OCI-LY3 (cell line): Measurements from ENCODE around the gene PRICKLE2.

ENCODE experiments used
- H2AFZ ChIP-seq: fragments of 200-600, 300-600 bp; shearing (Covaris generic); 2 replicates; pipeline ENCODE4 v1.6.0; 2014; ENCODE audit warnings: antibody characterized with exemption, low read depth, low read length
- H3K27ac ChIP-seq: fragments of 200-600, 300-600 bp; sonication (generic); 2 replicates; pipeline ENCODE4 v1.5.1; 2014; ENCODE audit warnings: mild to moderate bottlenecking, low read length, moderate library complexity, mixed read lengths
- H3K27me3 ChIP-seq: fragments of 200-600, 300-600 bp; sonication (generic); 2 replicates; pipeline ENCODE4 v1.6.1; 2014; ENCODE audit warnings: low read depth, low read length, mixed read lengths
- H3K36me3 ChIP-seq: fragments of 200-600, 300-600 bp; sonication (generic); replicated peaks from 2 replicates; pipeline ENCODE3; 2014; ENCODE audit warnings: low read depth, low read length, mixed read lengths
- H3K4me1 ChIP-seq: fragments of 300-600, 200-600 bp; sonication (generic); 2 replicates; pipeline ENCODE4 v1.6.1; 2014; ENCODE audit warnings: low read length, mixed read lengths
- H3K4me2 ChIP-seq: fragments of 200-600, 300-600 bp; sonication (generic); 2 replicates; pipeline ENCODE4 v1.6.1; 2014; ENCODE audit warnings: low read length, mixed read lengths
- H3K4me3 ChIP-seq: fragments of 300-600, 200-600 bp; sonication (generic); 2 replicates; pipeline ENCODE4 v1.5.1; 2014; ENCODE audit warnings: antibody characterized with exemption, mild to moderate bottlenecking, low read length, moderate library complexity
- H3K79me2 ChIP-seq: fragments of 300-600, 200-600 bp; shearing (Covaris generic); 2 replicates; pipeline ENCODE4 v1.6.1; 2014; ENCODE audit warnings: mild to moderate bottlenecking, low read length, mixed read lengths
- H3K9ac ChIP-seq: fragments of 300-600, 200-600 bp; shearing (Covaris generic); 2 replicates; pipeline ENCODE4 v1.6.0; 2014; ENCODE audit warnings: mild to moderate bottlenecking, low read length, moderate library complexity
- H3K9me3 ChIP-seq: fragments of 200-600, 300-600 bp; shearing (Covaris generic); 2 replicates; pipeline ENCODE4 v1.6.1; 2014; ENCODE audit warnings: low read length, mixed read lengths; ENCODE audit not compliant: insufficient read depth
- H4K20me1 ChIP-seq: fragments of 200-600, 300-600 bp; sonication (generic); 2 replicates; pipeline ENCODE4 v1.6.1; 2016; ENCODE audit warnings: low read length, mixed read lengths; ENCODE audit not compliant: insufficient read depth
- EZH2phosphoT487 ChIP-seq: fragments of 200-600 bp; shearing (Covaris generic); IDR thresholded peaks from 2 replicates; pipeline ENCODE4 v1.6.1; 2018; ENCODE audit warnings: antibody characterized with exemption, mixed run types, low read depth
- TF ChIP-seq, protein P1 (sequence below): fragments of 200-600, 300-600 bp; sonication (generic); IDR thresholded peaks from 2 replicates; pipeline ENCODE4 v1.5.1; 2014; ENCODE audit warnings: antibody characterized with exemption, low read length, low read depth

The PRICKLE2 gene

DNA sequence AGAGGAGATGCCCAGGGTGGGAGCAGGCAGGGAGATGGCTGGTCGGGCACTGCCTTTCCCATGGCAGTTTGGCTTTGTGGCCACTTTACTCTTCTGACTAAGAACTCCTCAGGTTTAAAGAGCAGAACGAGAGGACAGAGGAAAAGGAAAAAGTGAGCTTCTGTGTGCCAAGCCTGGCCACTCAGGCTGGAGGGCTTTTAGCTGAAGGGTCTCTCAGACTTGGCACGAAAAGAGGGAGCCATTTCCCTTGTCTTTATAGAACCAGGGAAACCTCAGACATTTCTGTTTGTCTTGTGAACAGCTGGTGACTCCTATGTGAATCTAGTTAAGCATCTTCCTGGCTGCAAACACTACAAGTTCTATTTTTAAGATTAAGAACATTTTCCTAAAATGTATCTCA lies 178.7 kb downstream of the PRICKLE2 start:
- no peaks in the 10 kb centered on the region for H3K36me3 ChIP-seq
- H2AFZ ChIP-seq: no peak overlapping the region
- H3K27me3 ChIP-seq: peaks cover 27% of the 10 kb centered on the region
- TF ChIP-seq, protein P1, sequence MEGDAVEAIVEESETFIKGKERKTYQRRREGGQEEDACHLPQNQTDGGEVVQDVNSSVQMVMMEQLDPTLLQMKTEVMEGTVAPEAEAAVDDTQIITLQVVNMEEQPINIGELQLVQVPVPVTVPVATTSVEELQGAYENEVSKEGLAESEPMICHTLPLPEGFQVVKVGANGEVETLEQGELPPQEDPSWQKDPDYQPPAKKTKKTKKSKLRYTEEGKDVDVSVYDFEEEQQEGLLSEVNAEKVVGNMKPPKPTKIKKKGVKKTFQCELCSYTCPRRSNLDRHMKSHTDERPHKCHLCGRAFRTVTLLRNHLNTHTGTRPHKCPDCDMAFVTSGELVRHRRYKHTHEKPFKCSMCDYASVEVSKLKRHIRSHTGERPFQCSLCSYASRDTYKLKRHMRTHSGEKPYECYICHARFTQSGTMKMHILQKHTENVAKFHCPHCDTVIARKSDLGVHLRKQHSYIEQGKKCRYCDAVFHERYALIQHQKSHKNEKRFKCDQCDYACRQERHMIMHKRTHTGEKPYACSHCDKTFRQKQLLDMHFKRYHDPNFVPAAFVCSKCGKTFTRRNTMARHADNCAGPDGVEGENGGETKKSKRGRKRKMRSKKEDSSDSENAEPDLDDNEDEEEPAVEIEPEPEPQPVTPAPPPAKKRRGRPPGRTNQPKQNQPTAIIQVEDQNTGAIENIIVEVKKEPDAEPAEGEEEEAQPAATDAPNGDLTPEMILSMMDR: no peak
- TF ChIP-seq EZH2phosphoT487: no peak
- H3K79me2 ChIP-seq: no peaks in the 10 kb centered on the region
- no peak overlapping the region for H3K4me3 ChIP-seq
- no peaks in the 10 kb centered on the region for H3K9me3 ChIP-seq
- peaks cover 6% of the 10 kb centered on the region for H3K4me1 ChIP-seq
- H4K20me1 ChIP-seq: no peaks in the 10 kb centered on the region
- H3K9ac ChIP-seq: no peak overlapping the region
- no peak overlapping the region for H3K4me2 ChIP-seq
- no peak overlapping the region for H3K27ac ChIP-seq

GRCh38 chr3:64042952-64043351 lies 182.3 kb downstream of the PRICKLE2 start:
- Histone ChIP-seq H3K36me3 (no peaks in the 10 kb centered on the region), H3K4me2 (no peak overlapping the region), H3K4me3 (no peak overlapping the region), H4K20me1 (no peaks in the 10 kb centered on the region), H2AFZ (no peak overlapping the region), H3K79me2 (no peaks in the 10 kb centered on the region), H3K9ac (no peak overlapping the region), H3K27me3 (peaks cover 48% of the 10 kb centered on the region), H3K27ac (no peak overlapping the region), H3K4me1 (peaks cover 5% of the 10 kb centered on the region; the same call in 1 of the 2 replicates), H3K9me3 (no peaks in the 10 kb centered on the region)
- TF ChIP-seq, protein P1: no peak
- TF ChIP-seq EZH2phosphoT487: no peak
